Measurements from ENCODE around the gene ST6GALNAC4. TPM values are rescaled to one million over a fixed set of nuclear protein-coding genes. Genes with fewer than 3 reads are reported as not detected.
A peak's percentile ranks its signal among the peaks of the same experiment; 100 is the strongest.

The ST6GALNAC4 gene
- total and polyA plus RNA-seq, 9 of the 15 experiments (the other 6 are each of a cell fraction or from before 2014, with no cell fraction given) = 2.6 to 43.1 (median 15.4) TPM

DNA sequence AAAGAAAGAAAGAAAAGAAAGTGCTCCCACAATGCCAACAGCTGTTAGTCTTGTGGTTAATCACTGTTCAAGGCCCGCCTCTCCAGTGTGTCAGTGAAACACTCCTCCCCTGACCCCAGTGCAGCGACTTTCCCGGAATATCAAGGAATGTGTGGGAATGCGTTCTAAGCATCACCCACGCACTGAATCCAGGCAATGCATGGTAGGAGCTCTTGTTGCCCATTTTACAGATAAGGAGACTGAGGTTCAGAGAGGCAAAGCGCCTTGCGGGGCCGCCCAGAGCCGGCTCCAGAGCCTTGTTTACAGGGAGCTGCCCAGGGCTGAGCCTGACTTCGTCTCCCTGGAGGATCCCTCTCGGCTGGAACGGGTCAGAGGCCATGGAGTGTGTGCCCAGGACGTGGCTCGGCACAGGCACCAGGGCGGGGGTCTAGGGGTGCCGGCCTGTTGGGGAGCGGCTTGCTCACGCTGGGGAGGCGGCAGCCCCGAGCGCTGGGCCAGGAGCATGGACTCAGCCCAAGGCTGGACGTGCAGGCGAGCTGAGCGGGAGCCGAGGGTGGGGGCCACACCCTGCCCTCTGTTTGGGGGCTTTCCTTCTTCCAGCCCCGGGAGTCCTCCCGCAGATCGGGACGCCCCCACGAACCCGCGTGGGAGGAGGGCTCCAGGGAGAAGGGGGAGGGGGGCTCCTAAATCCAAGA is 18.3 kb downstream of the ST6GALNAC4 start (continued):
- TF ChIP-seq ZNF707 (CRISPR knock-in tag; conservative IDR thresholded peaks at IDR 0.05) = no peak
- no peak for TF ChIP-seq ZNF586 (CRISPR knock-in tag; conservative IDR thresholded peaks at IDR 0.05)
- no peak for TF ChIP-seq ATF1 (CRISPR knock-in tag; IDR thresholded peaks at IDR 0.05)
- peak; percentile 20 for TF ChIP-seq ATF1 (tag; IDR thresholded peaks at IDR 0.05)
- TF ChIP-seq LCOR (CRISPR knock-in tag; IDR thresholded peaks at IDR 0.05) = no peak
- TF ChIP-seq ZNF41 (CRISPR knock-in tag; conservative IDR thresholded peaks at IDR 0.05) = no peak
- TF ChIP-seq POLR2A (conservative IDR thresholded peaks at IDR 0.05) = peak; percentile 21; the same call in 1 of the 2 replicates
- peak; percentile 77 for TF ChIP-seq ADNP (tag; IDR thresholded peaks at IDR 0.05)
- peak; percentile 32 for TF ChIP-seq SMAD1 (IDR thresholded peaks at IDR 0.05; ENCODE audit: low read depth, low read length, partially characterized antibody)
- no peak for TF ChIP-seq ZBTB49 (CRISPR knock-in tag; IDR thresholded peaks at IDR 0.05; ENCODE audit: borderline replicate concordance)
- peak; percentile 18; the same call in 1 of the 2 replicates for TF ChIP-seq ARID1B (IDR thresholded peaks at IDR 0.05)
- no peak for TF ChIP-seq SMAD4 (CRISPR knock-in tag; conservative IDR thresholded peaks at IDR 0.05)
- TF ChIP-seq ZBTB7A (IDR thresholded peaks at IDR 0.05; ENCODE audit: borderline replicate concordance, control insufficient read depth, low read depth, low read length) = peak; percentile 82; the same call in 1 of the 2 replicates
- 0 out of 4 replicates have a peak, but pooled peaks of 1 of the 2 experiments have one; percentile 29 for TF ChIP-seq NRF1 (conservative IDR thresholded peaks at IDR 0.05 in 1 of 2, IDR thresholded peaks at IDR 0.05 in 1 of 2)
- TF ChIP-seq, protein P1, sequence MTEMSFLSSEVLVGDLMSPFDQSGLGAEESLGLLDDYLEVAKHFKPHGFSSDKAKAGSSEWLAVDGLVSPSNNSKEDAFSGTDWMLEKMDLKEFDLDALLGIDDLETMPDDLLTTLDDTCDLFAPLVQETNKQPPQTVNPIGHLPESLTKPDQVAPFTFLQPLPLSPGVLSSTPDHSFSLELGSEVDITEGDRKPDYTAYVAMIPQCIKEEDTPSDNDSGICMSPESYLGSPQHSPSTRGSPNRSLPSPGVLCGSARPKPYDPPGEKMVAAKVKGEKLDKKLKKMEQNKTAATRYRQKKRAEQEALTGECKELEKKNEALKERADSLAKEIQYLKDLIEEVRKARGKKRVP (CRISPR knock-in tag; IDR thresholded peaks at IDR 0.05) = no peak
- no peak for TF ChIP-seq ZNF165 (CRISPR knock-in tag; IDR thresholded peaks at IDR 0.05; ENCODE audit: borderline replicate concordance)
- TF ChIP-seq GATAD2B (IDR thresholded peaks at IDR 0.05; ENCODE audit: borderline replicate concordance) = 0 out of 2 replicates have a peak, but pooled peaks have one; percentile 31
- no peak for TF ChIP-seq DMBX1 (CRISPR knock-in tag; IDR thresholded peaks at IDR 0.05; ENCODE audit: borderline replicate concordance)
- 0 out of 2 replicates have a peak, but pooled peaks have one; percentile 10 for TF ChIP-seq MYC (IDR thresholded peaks at IDR 0.05; ENCODE audit: low read depth, low read length)
- no peak for TF ChIP-seq MYC (CRISPR knock-in tag; IDR thresholded peaks at IDR 0.05; ENCODE audit: borderline replicate concordance, low read depth)
- TF ChIP-seq NFIC (IDR thresholded peaks at IDR 0.05) = 0 out of 2 replicates have a peak, but pooled peaks have one; percentile 13
- peak; percentile 92 for TF ChIP-seq ZNF12 (CRISPR knock-in tag; IDR thresholded peaks at IDR 0.05)
- no peak for TF ChIP-seq STAG1 (CRISPR knock-in tag; IDR thresholded peaks at IDR 0.05; ENCODE audit: borderline replicate concordance)
- peak; percentile 99 for TF ChIP-seq BCOR (IDR thresholded peaks at IDR 0.05)
- no peak for TF ChIP-seq CBX2 (IDR thresholded peaks at IDR 0.05; ENCODE audit: insufficient read depth, low read length, poor library complexity, severe bottlenecking)
- TF ChIP-seq TEAD4 (IDR thresholded peaks at IDR 0.05; ENCODE audit: low read length) = no peak
- no peak for TF ChIP-seq TEAD4 (CRISPR knock-in tag; IDR thresholded peaks at IDR 0.05; ENCODE audit: borderline replicate concordance)
- TF ChIP-seq NFE2L1 (tag; IDR thresholded peaks at IDR 0.05; ENCODE audit: borderline replicate concordance, low read depth) = no peak
